ENCODE results near the gene IGFBP4.

IGFBP4 gene

GRCh38 chr17:40493697-40494096 lies 50.4 kb downstream of the IGFBP4 start:
- no peak for DNase-seq

GRCh38 chr17:40495140-40495539 lies 51.9 kb downstream of the IGFBP4 start:
- no peak for DNase-seq

GRCh38 chr17:40496170-40496569 lies 52.9 kb downstream of the IGFBP4 start:
- no peak for DNase-seq

GRCh38 chr17:40496634-40497420 lies 53.6 kb downstream of the IGFBP4 start:
- no peak for DNase-seq

GRCh38 chr17:40497695-40498094 lies 54.4 kb downstream of the IGFBP4 start:
- peak; percentile 70 for DNase-seq

- no peak for DNase-seq
Measured at GRCh38 chr17:40498281-40499084, 55.2 kb downstream of the IGFBP4 start.

GRCh38 chr17:40499551-40500189 lies 56.4 kb downstream of the IGFBP4 start:
- peak; percentile 65 for DNase-seq

GRCh38 chr17:40500190-40500589 lies 56.9 kb downstream of the IGFBP4 start:
- DNase-seq, result no peak

- no peak for DNase-seq
Measured at GRCh38 chr17:40500709-40501108, 57.5 kb downstream of the IGFBP4 start.

- DNase-seq, result no peak
Measured at GRCh38 chr17:40501499-40501911, 58.3 kb downstream of the IGFBP4 start, which contains the start of gene TNS4. TNS4 (minus strand) TSS chr17:40501623; CDS start chr17:40496425, 5,198 bp downstream.

GRCh38 chr17:40502716-40503115 lies 59.5 kb downstream of the IGFBP4 start:
- DNase-seq, result no peak

- DNase-seq, result no peak
Measured at GRCh38 chr17:40503154-40503553, 59.9 kb downstream of the IGFBP4 start.

GRCh38 chr17:40506786-40507185 lies 63.5 kb downstream of the IGFBP4 start:
- no peak for DNase-seq
